GM18498 (cell line): Measurements from ENCODE around the gene DENND1A.
"Not testable (repeated sequence)": the region's sequence is repeated elsewhere in the genome, so short reads cannot be mapped to it uniquely, and the experiment has no call there.

Source experiments
- ATAC-seq: cut with Tn5 transposase; IDR thresholded peaks from one replicate; pipeline ENCODE4 v1.9.1; 2021; ENCODE audit warnings: mild to moderate bottlenecking, moderate library complexity; ENCODE audit not compliant: unreplicated experiment

DENND1A gene

DNA sequence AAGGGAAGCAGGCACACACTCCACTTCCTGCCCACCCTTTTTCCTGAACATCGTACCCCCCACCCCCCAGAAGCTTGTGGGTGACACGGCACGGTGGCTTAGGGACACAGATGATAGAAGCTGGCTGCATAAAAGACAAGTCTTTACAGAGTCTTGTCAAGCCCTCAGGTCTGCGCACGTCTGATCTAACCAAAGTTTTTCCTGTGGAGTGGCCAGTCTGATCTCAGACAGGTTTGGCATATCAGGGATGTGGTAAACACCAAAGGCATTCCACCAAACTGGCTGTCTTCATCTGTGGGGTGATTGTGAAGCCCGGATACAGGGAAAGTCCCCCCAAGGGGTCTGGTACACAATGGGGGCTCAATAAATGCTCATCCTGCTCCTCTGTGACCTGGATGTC lies 523.9 kb downstream of the DENND1A start:
- ATAC-seq = no peak

DNA sequence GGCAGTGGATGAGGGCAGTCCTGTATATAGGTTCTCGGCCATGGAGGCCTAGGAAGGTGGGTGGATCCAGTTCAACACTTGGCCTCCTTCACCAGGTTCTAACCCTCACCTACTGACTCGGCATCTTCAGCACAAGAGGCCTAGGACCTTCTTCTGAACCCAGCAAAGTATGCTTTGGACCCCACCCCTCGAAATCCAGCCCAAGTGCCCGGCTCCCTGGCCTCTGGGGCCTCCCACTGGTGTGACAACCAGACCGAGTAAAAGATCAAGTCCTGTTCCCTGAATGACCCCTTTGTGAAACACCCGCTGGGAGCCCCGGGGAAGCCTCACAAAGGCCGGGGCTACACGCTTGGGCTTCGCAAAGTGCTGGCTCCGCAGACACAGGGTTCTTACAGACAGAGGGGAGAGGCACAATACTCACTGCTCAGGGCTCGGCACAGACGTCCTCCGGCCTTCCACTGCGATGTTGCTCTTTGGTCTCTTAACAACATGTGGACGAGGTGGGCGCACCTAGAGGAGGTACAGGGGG lies 526.9 kb downstream of the DENND1A start:
- ATAC-seq = no peak

DNA sequence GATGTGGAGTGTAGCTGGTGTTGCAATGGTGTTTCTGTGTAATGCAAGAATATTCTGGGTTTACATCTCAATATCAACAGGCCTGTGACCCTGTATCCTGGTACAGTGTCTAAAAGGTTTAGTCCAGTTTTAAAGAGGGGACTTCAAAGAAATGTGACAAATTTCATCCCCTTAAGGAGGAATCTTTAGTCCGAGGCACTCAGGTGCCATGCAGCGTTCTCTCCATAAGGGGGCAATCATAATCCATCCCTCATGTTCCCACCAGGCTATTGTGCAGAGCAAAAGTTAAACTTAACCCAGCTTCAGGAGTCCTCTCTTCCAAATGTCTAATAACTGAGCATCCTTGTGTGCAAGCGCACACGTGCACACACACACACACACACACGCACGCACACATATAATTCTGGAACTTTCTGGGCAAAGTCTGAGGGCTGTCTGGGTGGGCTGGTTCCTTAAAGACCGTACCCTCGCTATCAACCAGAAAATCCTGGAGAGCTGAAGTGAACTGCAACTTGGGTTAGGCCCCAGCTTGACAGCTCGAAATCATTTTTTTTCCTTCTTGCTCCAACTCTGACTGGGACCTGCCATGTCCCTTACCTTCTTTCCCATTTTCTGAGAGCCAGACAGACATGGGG lies 527.9 kb downstream of the DENND1A start:
- no peak for ATAC-seq

DNA sequence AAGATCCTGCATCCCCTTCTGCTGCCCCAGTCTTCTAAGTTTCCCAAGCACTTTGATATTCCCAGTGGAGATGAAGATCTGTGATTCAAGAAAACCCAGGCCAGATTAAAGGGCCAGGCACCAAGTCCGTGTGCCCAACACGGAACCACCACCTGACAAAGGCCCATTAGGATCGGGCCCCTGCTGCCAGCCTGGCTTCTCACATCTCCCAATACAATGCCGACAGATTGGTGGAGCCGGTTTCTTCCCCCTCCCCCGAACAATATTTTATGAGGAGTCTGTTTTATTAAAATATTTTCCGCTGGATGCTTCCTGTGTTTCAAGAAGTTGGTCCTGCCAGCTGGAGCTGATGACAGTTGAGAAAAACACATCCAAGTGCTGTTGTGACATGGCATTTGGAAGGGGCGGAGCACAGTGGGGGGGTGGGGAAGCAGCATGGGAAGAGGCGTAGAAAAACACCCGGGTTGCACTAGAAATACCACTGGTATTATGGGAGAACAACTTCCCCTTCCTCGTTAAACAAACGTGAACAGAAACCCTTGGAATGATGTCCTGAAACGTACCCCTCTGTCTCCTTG lies 528.9 kb downstream of the DENND1A start:
- ATAC-seq = no peak

DNA sequence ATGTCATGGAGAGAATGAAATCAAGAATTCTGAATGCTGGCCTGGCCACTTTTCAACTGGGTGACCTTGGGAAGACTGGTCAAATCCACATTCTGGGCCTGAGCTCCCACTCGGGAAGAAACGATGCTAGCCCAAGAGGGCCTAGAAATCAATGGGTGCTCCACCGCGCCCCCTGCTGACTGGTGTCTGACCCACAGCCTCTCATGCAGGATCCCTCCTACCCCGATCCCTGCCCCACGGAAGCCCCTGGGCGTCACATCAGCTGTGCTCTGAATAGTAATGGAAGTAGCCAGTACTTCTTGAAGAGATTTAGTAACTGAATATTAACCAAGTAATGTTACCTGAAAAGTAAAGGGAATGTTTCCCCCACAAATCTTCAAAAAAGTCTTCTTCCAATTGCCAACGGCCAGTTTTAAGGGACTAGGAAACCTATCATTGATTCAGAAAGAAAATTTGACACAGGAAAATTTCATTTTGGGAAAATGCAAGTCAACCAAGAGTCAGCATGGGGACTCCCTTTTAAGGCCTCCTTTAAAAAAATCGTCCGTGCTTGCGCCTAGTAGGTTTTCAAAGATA lies 530.0 kb downstream of the DENND1A start:
- ATAC-seq = no peak

DNA sequence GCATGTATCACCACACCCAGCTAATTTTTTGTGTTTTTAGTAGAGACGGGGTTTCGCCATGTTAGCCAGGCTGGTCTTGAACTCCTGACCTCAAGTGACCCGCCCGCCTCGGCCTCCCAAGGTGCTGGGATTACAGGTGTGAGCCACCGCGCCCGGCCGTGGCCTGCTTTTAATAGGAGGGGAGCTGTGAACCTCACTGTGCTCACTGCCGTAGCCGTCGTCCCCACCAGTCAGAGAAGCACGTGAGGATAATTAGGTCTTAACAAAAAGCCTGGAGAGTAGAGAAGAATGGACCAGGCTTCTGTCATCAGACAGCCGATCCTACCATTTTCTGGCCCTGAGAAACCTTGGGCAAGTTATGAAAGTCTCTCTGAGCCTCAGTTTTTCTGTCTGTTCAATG lies 531.0 kb downstream of the DENND1A start:
- ATAC-seq = not testable (repeated sequence)

DNA sequence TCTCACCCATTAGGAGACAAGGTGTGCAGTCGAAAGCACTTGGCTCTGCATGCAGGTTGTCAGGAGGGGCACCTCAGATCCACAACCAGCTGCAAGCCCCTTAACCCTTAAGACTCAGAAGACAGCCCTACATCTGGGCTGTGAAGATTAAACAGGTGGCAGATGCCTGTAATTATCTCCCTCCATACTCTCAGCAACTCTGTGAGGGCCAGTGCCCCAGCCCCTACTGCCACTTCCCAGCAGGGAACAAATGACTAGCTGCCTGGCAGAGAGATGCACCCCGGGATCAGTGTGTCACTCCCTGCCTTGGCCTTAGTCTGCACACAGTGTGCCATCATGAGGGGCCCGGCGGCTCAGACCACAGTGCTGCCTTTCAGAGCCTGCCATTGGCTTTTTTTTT lies 532.0 kb downstream of the DENND1A start:
- no peak for ATAC-seq

DNA sequence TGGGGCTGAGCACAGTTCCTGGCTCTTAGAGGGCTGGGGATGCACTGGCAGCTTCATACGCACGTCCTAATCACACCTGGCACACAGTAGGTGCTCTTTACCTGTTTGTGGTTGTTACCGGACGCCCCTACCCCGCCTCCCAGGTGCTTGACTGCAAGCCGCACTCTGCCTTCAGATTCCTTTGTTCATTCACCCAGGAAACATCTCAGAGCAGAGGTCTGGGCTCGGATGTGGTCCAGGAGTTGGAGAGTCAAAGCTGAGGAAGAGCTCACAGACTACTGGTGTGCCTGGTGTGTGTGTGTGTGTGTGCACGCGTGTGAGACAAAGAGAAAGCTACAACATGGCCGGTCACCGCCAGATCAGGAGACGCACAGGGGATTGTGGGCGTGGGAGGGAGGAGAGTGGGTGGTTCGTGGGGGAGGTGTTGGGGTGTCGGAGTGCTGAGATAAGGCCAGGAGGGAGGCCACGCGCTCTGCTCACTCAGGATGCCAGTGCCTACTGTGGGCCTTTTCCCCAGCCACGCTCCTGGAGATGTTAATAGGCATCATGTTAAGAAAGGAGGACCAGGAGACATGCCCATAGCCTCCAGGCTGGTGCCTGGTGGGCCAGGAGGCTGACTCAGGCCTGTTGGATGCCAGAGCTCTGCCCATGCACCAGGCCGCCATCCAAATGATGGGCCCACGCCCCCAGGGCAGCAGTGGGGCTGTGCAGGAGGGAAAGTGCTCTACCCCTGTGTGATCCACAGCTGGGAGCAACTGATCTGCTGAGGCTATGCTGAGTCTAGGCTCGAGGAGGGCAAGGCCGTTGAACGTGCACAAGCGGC lies 534.0 kb downstream of the DENND1A start:
- no peak for ATAC-seq

DNA sequence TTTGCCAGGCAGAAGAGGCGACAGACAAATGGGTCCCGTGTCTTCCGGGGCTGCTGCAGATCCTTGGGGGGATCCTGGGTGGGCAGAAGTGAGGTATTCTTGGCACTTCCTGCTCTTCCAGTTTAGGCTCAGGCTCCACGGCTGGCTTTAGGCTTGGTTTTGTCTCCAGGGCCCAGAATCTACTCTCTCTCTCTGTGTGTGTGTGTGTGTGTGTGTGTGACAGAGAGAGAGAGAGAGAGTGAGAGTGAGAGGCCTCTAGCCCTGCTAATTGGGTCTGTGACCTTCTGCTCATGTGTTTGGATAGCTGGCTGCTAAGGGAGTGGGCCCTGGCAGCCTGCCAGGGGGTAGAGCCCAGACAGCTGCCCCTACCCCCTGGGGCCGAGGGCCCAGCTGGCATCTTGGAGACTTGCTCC lies 534.6 kb downstream of the DENND1A start:
- no peak for ATAC-seq

DNA sequence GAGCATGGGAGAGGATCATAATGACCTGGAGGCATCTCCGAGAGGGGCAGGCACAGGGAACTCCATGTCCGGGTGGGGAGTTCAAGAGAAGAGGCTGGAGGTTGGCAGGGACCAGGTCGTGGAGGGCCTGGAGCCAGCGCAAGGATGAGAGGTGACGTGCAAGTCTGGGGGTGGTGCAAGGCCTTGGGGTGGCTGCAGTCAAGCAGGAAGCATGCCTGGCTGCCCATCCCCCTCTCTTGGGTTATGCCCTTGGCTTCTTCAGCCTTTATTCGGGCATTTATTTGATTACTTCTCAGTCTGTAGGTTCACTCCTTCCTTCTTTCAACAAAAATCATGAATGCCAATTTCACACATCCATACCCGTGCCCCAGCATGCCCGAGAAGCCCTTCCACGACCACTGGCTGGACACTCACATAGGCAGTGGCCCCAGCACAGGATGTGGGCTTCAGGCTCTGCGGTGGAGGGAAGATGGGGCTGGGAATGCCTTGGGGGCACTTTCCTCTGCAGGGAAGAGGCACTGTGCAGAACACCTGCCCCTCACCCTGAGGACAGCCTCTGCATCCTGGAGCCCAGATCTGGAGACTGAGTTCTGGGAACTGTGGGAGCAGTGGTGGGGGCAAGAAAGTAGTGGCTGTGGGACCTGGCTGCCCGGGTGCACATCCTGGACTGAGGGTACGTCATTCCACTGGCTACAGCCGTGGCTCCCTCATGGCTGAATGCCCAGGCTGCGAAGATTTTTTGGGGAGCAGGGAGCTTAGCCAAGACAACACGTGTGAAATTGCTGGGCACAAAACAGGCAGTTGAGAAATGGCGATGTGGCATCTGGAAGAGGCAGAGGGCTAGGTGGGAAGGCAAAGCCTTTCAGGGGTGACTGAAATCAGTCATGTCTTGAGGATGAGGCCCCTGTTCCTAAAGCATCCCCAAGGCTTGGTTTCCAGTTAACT lies 535.4 kb downstream of the DENND1A start:
- ATAC-seq = no peak

DNA sequence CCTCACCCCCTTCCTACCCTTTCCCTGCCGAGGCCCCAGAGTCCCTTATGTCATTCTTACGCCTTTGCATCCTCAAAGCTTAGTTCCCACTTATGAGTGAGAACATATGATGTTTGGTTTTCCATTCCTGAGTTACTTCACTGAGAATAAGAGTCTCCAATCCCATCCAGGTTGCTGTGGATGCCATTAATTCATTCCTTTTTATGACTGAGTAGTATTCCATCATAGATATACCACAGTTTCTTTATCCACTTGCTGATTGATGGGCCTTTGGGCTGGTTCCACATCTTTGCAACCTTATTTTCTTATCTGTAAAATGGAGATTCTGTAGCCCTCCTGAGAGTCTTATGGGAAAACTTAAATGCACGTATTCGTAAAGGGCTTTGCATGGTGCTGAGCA lies 537.1 kb downstream of the DENND1A start:
- ATAC-seq = no peak

DNA sequence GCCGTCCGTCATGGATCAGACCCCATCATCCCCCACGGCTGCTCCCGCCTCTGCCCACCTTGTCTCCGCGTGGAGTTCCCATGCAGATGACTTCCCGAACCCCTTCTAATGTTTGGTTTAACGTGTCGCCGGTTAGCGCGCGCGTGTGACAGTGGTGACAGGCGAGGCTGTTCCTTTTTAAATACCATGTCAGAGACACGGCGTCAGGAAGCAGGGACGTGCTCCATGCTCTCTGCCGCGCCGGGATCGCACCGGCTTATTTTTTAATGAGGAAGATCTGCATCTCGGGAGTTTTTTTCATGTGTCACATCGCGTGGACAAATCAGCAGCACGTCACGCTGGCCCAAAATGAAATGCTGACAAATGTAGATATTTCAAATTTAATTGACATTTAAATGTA lies 538.0 kb downstream of the DENND1A start:
- ATAC-seq = no peak

DNA sequence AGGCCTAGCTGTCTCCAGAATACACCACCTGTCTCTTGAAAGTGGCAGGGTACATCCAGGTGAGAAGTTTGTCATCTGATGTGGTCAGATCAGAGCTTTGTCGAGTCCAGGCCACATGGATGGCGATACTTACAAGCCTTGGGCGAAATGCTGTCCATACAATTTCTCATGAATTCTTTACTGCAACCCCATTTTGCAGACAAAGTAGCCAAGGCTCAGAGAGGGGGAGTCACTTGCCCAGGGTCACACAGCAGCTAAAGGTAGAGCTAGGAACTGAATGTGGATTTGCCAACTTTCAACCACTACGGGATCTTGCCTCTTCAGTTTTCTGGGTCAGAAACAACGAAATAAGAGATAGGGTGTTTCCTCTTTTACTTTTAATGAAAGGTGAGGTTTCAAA lies 538.7 kb downstream of the DENND1A start:
- ATAC-seq = no peak

DNA sequence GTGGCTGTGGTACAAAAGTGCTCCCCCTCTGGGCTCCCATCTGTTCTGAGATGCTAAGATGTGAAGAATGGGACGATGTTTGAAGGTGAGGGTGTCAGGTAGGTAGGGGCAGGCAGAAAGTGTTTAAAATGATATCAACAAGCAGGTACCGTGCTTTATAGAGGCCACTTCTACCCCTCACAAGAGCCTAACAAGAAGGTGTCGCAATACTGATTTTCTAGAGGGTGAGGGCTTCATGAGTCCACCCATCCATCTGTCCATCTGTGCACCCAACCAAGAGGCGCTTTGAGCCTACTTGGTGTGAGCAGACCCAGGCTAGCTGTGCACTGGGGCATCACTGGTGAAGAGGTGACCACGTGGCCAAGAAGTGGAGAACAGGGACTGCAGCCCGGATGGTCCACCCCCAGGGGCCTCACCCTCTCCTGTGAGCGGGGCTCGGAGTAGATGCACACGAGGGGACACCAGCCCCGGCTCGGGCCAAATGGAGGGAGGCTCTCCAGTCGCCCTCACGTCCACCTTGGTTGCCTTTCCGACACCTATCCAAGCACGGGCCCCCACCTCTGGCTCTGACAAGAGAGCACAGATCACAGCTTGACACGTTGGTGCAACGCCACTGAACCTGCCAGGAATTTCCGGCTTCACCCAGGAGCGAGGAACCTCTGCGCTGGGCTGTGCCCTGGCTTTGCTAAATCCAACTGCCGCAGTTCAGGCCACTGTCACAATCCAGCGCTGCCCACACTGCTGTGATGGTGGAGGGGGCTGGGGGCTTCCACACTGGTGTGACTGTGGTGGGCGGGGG lies 539.4 kb downstream of the DENND1A start:
- no peak for ATAC-seq

DNA sequence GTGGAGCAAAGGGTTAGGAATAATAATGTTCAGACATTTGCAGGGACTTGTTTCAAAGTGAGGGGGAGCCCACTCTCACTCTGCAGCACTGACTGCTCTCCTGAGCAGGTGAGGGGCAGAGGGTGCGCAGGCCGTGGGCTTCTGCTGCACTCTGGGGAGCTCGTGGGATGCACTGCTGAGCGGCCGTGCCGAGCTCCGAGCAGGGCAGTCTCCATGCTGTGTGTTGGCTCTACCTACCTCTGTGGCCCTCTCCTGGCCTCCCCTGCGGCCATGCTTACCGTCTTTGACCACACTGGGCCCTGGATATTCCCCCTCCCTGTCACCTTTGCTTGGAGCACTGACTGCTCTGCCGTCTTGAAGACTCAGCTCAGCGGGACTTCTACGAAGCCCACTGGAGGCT lies 540.2 kb downstream of the DENND1A start:
- no peak for ATAC-seq

DNA sequence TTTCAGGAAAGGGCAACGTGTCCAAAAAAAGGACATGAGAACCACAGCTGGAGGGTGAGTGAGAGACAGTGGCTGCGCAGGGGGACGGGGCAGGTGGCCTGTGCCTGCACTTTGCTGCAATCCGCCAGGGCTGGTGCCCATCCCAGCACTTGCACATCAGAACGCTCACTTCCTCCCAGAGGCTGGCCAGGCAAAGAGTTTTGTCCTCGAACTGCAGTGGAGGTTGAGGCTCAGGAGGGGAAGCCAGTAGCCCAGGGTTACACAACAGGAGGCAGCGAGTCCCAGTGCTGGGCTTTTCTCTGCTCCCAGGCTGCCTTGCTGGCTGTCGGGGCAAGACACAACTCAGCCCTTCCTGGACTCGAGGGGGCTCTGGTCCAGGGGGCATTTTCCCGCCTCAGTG lies 540.9 kb downstream of the DENND1A start:
- no peak for ATAC-seq

DNA sequence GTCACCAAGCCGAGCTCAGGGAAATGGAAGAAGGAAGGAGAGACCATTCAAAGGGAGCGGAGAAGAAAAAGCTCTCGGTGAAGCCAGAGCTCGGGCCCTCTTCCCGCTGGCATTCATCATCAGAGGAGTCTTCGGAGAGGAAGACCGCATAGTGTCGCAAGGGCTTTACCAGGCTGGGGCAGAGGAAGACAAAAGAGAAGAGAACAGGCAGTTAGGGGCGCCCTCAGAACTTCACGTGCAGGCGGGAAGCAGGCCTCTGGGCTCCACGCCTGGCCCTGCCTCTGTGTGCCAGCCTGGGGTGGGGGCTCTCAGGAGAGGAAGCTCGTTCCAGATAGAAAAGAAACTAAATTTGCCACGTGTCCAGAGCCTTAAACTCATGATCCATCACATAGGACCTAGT lies 542.2 kb downstream of the DENND1A start:
- no peak for ATAC-seq

DNA sequence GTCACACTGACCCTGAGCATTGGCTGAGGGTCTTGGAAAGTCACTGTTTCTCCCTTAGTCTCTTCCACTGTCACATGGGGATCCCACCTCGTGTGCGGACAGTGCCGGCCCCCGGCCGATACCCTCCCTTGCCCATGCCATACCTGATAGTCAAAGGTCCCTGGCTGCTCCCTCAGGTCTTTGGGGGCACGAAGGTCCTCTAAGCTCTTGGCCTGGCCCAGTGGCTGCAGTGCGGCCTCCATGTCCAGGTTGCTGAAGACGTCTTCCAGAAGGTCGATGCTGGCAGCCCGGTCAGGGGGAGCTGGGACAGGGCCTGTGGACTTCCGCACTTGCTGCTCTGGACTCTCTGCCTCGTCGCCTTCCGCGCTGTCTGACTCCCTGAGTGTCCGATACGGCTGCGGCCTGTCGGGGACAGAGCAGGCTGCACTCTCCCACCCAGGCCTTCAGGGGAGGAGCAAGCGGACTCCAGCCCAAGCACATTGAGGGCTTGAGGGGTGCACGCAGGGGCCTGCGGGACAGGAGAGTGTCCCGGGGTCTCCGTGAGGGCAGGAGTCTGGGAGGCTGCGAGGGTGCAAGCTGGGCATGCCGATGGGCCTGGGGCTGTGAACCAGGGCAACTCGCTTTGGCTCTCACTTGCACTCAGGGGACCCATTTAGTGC lies 546.3 kb downstream of the DENND1A start:
- no peak for ATAC-seq
